Posterior cingulate gyrus (tissue), 11 donors: ENCODE results near the gene ARRDC5.
"Not testable (repeated sequence)": the region's sequence is repeated elsewhere in the genome, so short reads cannot be mapped to it uniquely, and the experiment has no call there.

ENCODE experiments used
- DNase-seq, 10 donors: peaks; one replicate each; pipeline versions ENCODE4 v3.0.0 to v3.0.0-alpha.2; 2020 to 2021; ENCODE audit warnings: mixed read lengths in 3 of 10
- intact Hi-C: fragments of 100-400 bp; cut with DNase I; formaldehyde crosslinking; loops from one replicate; pipeline ENCODE4 v1.15.1; 2023

ARRDC5 gene

DNA sequence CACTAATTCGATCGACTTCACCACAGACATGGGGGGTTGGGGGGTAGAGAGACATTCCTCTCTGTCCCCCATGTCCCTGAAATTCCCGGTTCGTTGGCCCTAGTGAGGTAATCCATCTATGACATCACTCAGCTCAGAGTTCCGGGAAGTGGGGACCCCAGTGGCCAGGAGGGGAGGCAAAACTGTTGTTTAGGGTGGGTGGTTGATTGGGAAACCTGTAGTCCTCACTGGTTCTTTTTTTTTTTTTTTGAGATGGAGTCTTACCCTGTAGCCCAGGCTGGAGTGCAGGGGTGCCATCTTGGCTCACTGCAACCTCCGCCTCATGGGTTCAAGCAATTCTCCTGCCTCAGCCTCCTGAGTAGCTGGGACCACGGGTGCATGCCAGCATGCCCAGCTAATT lies at the start of gene ARRDC5:
ARRDC5 (minus strand) TSS at position 101 of the 400 bp plus-strand sequence; CDS start at position 30, 71 bp downstream.
- no peak for DNase-seq
- intact Hi-C loops, result no loop called here

DNA sequence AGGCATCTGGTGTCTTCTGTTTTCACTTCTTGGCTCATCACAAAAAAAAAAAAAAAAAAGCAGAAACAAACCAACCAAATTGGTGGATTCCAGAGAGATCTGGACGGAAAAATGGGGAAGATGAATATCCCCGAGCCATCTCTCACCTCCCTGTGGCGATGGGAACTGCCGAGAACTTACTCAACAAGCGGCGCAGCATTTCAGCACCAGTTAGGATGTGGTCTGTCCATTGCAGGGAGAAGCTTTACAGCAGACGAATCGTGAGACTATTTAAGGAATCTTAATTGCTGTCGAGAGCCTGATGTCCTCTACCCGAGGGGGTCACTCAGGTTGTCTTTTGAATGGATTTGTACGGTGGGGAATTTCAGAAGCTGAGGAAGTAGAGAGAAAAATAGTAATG lies 49.0 kb upstream of the ARRDC5 start:
- intact Hi-C loops, result no loop called here
- DNase-seq, result no peak

GRCh38 chr19:4950650-4951049 lies 48.0 kb upstream of the ARRDC5 start:
- intact Hi-C loops, DNase-seq: not testable (repeated sequence)

- DNase-seq, intact Hi-C loops: not testable (repeated sequence)
These were observed 39.0 kb upstream of the ARRDC5 start for GRCh38 chr19:4941638-4942169.

DNA sequence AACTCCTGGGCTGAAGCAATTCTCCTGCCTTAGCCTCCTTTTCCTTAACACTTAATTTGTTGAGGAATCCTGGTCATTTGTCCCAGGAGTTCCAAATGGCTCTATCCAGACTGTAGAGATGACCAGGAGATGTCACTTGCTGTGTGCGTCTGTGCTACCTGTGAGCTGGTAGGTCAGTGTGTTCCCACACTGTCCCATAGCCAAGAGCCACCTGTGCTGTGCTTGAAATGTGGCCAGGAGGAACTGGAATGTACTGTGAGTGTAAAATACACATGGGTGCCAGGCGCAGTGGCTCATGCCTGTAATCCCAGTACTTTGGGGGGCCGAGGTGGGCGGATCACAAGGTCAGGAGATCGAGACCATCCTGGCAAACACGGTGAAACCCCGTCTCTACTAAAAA lies 36.8 kb upstream of the ARRDC5 start:
- intact Hi-C loops, result no loop called here
- no peak for DNase-seq

DNA sequence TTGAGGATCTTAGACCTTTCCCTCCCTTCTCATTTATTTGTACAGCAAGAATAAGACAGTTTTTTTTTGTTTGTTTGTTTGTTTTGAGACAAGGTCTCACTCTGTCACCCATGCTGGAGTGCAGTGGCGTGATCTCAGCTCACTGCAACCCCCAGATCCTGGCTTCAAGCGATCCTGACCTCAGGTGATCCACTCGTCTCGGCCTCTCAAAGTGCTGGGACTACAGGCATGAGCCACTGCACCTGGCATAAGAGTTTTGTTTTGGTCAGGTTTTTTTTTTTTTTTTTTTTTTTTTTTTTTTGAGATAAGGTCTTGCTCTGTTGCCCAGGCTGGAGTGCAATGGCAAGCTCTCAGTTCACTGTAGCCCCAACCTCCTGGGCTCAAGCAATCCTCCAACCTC lies 35.8 kb upstream of the ARRDC5 start:
- intact Hi-C loops, DNase-seq: not testable (repeated sequence)

- DNase-seq, result no peak
- intact Hi-C loops, result no loop called here
These were observed 34.4 kb upstream of the ARRDC5 start for GRCh38 chr19:4937060-4937459.

GRCh38 chr19:4935444-4935843 lies 32.7 kb upstream of the ARRDC5 start:
- DNase-seq, result no peak
- intact Hi-C loops, result no loop called here

- DNase-seq, result no peak
- intact Hi-C loops, result no loop called here
These were observed 30.8 kb upstream of the ARRDC5 start for GRCh38 chr19:4933528-4933927.

DNA sequence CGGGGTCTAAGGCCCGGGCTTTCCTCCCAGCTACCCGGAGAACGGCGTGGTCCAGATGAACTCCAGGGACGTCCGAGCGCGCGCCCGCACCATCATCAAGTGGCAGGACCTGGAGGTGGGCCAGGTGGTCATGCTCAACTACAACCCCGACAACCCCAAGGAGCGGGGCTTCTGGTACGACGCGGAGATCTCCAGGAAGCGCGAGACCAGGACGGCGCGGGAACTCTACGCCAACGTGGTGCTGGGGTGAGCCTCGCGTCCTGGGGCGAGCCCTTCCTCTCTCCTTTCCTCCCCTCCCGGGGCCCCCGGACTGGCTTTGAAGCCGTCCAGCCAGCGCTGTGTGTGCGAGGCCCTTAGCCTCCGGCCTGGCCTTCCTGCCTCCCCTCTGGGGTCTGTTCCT lies 30.0 kb upstream of the ARRDC5 start:
- DNase-seq, result no peak

DNA sequence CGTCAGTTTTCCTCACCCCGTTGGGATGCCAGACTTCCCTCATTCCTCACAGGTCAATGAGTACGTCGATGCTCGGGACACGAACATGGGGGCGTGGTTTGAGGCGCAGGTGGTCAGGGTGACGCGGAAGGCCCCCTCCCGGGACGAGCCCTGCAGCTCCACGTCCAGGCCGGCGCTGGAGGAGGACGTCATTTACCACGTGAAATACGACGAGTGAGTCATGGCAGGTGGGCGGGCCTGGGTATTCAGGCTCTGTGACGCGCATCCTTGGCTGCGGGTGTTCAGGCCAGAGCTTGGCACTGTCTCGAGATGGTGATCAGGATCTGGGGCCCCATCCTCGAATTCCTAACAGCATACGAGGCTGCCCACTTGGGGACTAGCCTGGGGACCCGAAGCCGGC lies 28.0 kb upstream of the ARRDC5 start:
- intact Hi-C loops, result no loop called here
- peak in 3 of 10 donors; percentile 39 to 87 (median 83) for DNase-seq

More for the DNA sequence above, 30.0 kb upstream of the ARRDC5 start:
- intact Hi-C loops, result no loop called here

DNA sequence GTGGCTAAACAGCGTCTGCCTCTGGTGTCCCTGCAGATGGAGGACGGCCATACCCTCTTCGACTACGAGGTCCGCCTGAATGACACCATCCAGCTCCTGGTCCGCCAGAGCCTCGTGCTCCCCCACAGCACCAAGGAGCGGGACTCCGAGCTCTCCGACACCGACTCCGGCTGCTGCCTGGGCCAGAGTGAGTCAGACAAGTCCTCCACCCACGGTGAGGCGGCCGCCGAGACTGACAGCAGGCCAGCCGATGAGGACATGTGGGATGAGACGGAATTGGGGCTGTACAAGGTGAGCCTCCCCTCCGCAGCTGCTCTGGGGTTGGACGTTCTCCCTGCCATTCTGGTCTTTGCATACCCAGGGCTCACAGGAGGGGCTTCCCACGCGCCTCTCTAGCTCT lies 26.5 kb upstream of the ARRDC5 start:
- intact Hi-C loops, result no loop called here
- peak in 6 of 10 donors; percentile 39 to 94 (median 72) for DNase-seq

GRCh38 chr19:4923276-4923747 lies 20.6 kb upstream of the ARRDC5 start:
- DNase-seq, result no peak
- intact Hi-C loops, result no loop called here

DNA sequence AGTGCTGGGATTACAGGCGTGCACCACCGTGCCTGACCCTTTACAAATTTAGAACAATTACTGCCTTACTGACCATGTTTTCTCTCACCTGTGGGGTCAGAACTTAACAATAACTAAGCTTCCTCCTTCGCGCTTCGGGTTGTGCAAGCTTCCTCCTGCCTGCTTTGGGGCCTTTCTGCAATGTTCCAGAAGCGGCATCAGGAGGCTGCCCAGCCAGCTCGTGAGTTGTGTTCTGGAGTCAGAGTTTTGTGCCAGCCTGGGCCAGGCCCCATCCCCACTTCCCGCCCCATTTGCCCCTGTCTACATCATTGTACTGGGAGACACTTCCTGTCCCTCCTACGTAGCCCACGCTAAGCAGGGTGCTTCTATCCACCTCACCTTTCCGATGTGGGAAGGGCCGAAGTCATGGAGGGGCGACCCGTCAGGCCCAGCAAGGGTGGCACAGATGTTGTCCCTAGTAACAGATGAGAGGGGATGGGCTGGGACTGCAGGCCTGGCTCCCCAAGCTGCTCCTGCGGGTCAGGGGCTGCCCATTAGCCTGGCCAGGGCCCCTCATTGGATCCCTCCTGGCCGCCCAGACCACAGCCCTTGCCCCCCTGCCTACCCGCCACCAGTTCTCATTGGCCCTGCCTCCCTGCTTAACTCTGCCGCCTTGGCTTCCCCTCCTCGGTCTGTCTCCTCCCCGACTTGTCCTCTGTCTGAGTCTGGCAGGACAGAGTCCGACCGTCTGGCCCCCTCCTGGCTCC lies 20.0 kb upstream of the ARRDC5 start:
- DNase-seq, result peak in 1 of 10 donors; percentile 76
- intact Hi-C loops, result no loop called here

- intact Hi-C loops, result no loop called here
- DNase-seq, result peak in 1 of 10 donors; percentile 83
These were observed 13.8 kb upstream of the ARRDC5 start for GRCh38 chr19:4916292-4917082.

- intact Hi-C loops, result loop anchor here (5.0 kb wide), 1 partner anchor 117 kb away; no protein-coding TSS in a partner anchor
These were observed 12.2 kb upstream of the ARRDC5 start for GRCh38 chr19:4914736-4915501.

DNA sequence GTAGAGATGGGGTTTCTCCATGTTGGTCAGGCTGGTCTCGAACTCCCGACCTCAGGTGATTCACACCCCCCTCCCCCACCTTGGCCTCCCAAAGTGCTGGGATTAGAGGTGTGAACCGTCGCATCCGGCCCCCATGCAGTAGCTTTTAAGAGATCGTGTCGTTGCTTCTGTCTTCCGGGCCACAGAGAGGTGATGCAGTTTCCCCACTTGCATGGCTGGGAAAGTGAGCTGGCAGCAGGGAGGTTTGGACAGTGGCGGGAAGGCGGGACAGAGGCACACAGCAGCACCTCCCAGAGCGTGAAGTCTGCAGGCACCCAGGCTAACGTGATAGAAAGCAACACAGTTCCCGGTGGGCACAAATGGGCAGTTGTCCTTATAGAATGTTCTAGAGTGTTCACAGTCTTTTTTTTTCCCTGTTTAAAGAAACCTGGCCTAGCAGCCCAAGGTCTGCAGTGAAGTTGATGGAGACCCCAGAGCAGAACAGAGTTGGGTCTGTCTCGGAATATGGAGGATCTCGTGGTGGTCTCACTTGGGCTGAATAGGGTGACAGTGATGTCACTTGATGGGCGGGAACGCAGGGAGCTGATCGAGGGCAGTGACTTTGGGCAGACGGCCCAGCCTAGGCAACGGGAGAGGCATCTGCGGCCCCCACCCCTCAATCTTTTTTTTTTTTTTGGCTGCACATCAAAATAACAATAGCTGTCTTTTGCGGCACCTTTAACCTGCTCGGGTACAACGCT lies 11.5 kb upstream of the ARRDC5 start:
- no peak for DNase-seq
- intact Hi-C loops, result loop anchor here (5.0 kb wide), 1 partner anchor 118 kb away; no protein-coding TSS in a partner anchor

More at GRCh38 chr19:4914736-4915501, 12.2 kb upstream of the ARRDC5 start:
- no peak for DNase-seq

DNA sequence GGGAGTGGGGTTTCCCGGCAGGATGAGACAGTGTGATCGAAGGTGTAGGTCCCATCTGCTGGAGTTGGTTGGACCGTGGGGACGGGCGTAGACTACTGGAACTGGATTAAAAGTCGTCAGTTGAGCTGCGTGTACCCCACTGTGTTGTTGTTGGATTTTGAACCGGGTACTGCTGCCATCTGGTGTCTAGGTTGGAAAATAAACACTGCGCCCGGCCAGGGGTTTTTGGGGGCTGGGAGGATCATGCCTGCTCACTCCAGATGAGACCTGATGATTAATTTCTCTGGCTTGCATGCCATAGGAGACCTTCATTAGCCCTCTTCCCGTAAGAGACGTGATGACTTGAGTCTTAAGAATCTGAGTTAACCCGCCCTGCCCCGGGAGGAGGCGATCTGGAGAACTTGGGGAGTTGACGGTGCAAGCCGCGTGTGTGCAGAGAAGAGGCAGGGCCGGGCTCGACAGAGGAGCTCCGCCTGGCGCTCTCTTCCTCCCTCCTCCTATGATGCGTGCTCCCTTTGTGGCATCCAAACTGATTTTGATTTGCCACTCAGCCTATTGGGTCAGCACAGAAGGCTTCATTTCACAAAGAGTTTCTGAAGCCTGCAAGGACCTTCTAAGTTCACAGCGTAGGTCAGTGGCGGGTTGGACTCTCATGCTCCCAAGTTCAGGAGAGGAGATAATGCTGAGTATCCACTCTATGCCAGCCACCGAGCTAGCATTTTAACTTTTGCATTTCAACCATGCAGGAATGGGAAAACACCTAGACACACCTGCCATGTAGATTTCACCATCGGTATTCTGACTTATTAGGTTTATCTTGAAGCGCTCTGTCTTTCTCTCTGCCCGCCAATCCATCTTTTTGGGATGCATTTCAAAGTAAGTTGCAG lies 9.3 kb upstream of the ARRDC5 start:
- DNase-seq, result peak in 9 of 10 donors; percentile 27 to 92 (median 72)
- intact Hi-C loops, result loop anchor here (1.0 to 5.0 kb wide), 3 partner anchors 39 to 120 kb away; no protein-coding TSS in a partner anchor
